ENCODE data around the gene LNX1. TPM values are rescaled to one million over a fixed set of nuclear protein-coding genes. Genes with fewer than 3 reads are reported as not detected.

The LNX1 gene
- total RNA-seq, 1 experiment from 2014 or later = 1.7 TPM

GRCh38 chr4:53436251-53436650 lies 155.0 kb downstream of the LNX1 start:
- Mint-ChIP-seq H3K9me3 (no peaks in the 10 kb centered on the region), H3K36me3 (ENCODE audit: insufficient read depth in 1 of 3, low read depth in 3 of 3) (peaks cover 5 to 30% (median 19%) of the 10 kb centered on the region in 3 experiments), H3K27ac (peak overlapping the region in 2 of 3 experiments; percentile 14 to 69; a peak in 1 of 7 replicates), H3K27me3 (ENCODE audit: low read depth) (no peaks in the 10 kb centered on the region), H3K4me1 (no peaks in the 10 kb centered on the region), H3K4me3 (no peak overlapping the region)
- H3K79me2 ChIP-seq (ENCODE audit: insufficient read depth, low read length) = no peaks in the 10 kb centered on the region
- H3K4me2 ChIP-seq (ENCODE audit: insufficient read depth, insufficient read length, low read length) = no peak overlapping the region
- no peaks in the 10 kb centered on the region for H3K9me3 ChIP-seq (ENCODE audit: control insufficient read depth, low read depth, low read length)
- WGBS (ENCODE audit: extremely low coverage, insufficient read length, low lambda C conversion rate) = no CpG with 5 or more reads among the region's 1 CpG
- no peak for DNase-seq
- H2BK12ac ChIP-seq (ENCODE audit: insufficient read length, low read depth, low read length) = no peak overlapping the region
- H3K14ac ChIP-seq (ENCODE audit: insufficient read depth, low read length) = no peak overlapping the region
- no peak for TF ChIP-seq CTCF (conservative IDR thresholded peaks at IDR 0.05)
- no peak overlapping the region for H2AK5ac ChIP-seq (ENCODE audit: insufficient read length, low read length)
- H3K23ac ChIP-seq (ENCODE audit: insufficient read length, low read depth, low read length) = no peak overlapping the region
- no peaks in the 10 kb centered on the region for H3K23me2 ChIP-seq (ENCODE audit: insufficient read length, low read depth, low read length, poor library complexity, severe bottlenecking)
- no peaks in the 10 kb centered on the region for H4K20me1 ChIP-seq (ENCODE audit: control insufficient read depth, insufficient read depth, insufficient read length)
- no peak overlapping the region for H4K91ac ChIP-seq (ENCODE audit: insufficient read length, low read depth, low read length)
- H3K4ac ChIP-seq (ENCODE audit: low read depth, low read length) = no peak overlapping the region
- no peak overlapping the region for H4K8ac ChIP-seq (replicated peaks; ENCODE audit: insufficient read length, low read depth, low read length)
- no peak overlapping the region for H3T11ph ChIP-seq (ENCODE audit: low read length)
- H2AFZ ChIP-seq (ENCODE audit: low read length) = no peak overlapping the region
- no peak overlapping the region for H2BK5ac ChIP-seq (ENCODE audit: insufficient read length, low read length)
- H2BK20ac ChIP-seq (ENCODE audit: low read depth, low read length, poor library complexity, severe bottlenecking) = no peak overlapping the region
- no peak overlapping the region for H3K27ac ChIP-seq (ENCODE audit: insufficient read length, low read depth, low read length)
- H3K9ac ChIP-seq (ENCODE audit: extremely low read depth, insufficient read length, low read length) = no peak overlapping the region
- H3K18ac ChIP-seq (ENCODE audit: insufficient read length, low read depth, low read length) = no peak overlapping the region
- H3K4me1 ChIP-seq (ENCODE audit: insufficient read depth, low read length) = no peaks in the 10 kb centered on the region
- H2BK120ac ChIP-seq (ENCODE audit: low read depth, low read length, poor library complexity, severe bottlenecking) = no peak overlapping the region
- no peak overlapping the region for H3K56ac ChIP-seq (ENCODE audit: insufficient read length, low read depth, low read length)
- H3K27me3 ChIP-seq (ENCODE audit: insufficient read depth, low read length) = no peaks in the 10 kb centered on the region
- H4K5ac ChIP-seq (ENCODE audit: insufficient read length, low read depth, low read length) = no peak overlapping the region
- no peaks in the 10 kb centered on the region for H3K79me1 ChIP-seq (ENCODE audit: insufficient read depth, low read depth, low read length, poor library complexity, severe bottlenecking)
- no peak overlapping the region for H2BK15ac ChIP-seq (ENCODE audit: low read depth, low read length)
